ENCODE data around the gene AFMID.

The AFMID gene

DNA sequence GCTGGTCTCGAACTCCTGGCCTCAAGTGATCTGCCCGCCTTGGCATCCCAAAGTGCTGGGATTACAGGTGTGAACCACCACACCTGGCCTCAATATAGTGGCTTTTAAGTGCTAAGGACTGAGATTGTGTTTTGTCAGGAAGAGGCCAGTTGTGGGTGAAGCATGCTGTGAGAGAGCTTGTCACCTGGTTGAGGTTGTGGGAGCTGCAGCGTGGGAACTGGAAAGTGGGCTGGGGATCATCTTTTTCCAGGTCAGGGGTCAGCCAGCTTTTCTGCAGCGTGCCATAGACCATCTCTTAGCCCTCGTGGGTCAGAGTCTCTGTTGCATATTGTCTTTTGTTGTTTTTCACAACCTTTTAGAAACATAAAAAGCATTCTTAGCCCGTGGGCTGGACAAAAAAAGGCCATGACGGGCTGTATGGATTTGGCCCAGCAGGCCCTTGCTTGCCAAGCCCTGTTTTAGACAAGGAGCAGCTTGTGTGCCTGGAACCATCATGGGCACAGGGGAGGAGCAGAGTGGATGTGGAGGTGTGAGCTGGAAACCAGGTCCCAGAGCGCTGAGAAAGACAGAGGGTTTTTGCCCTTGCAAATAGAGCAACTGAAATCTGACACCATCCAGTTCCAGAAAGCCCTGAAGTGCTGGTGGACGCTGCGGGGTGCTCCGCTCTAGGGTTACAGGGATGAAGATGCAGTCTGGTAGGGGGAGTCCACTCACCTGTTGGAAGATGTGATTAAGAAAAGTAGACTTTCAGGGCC is 32.4 kb downstream of the AFMID start:
- no peaks in the 10 kb centered on the region for H3K9me3 ChIP-seq
- no peak for DNase-seq
- TF ChIP-seq CTCF (IDR thresholded peaks at IDR 0.05), result no peak
- no peak overlapping the region for H3K27ac ChIP-seq
- no peaks in the 10 kb centered on the region for H3K36me3 ChIP-seq
- peaks cover 0 to under 1% of the 10 kb centered on the region in 2 donors for H3K27me3 ChIP-seq
- H3K4me3 ChIP-seq, result no peak overlapping the region
- intact Hi-C loops (cut with DNase I; ENCODE audit: low total_unique reads), result no loop called here
- peaks cover 0 to 1% (median under 1%) of the 10 kb centered on the region in 4 donors for H3K4me1 ChIP-seq

DNA sequence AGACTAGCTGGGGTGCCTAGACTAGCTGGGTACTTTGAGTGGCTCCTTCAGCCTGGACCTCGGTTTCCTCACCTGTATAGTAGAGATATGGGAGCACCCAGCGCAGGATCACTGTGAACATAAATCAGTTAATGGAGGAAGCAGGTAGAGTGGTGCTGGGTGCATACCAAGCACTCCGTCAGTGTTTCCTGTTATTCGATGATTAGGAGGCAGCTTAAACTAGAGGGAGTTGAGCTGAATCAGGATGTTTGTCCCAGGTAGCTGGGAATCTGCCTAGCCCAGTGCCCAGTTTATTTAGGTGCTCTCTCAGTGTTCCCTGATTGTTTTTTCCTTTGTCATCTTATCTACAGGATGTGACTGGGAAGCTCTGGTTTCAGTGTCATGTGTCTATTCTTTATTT is 35.9 kb downstream of the AFMID start:
- intact Hi-C loops (cut with DNase I; ENCODE audit: low total_unique reads), result no loop called here
- DNase-seq, result no peak

GRCh38 chr17:78223765-78224164 is 36.6 kb downstream of the AFMID start:
- DNase-seq, result no peak
- Histone ChIP-seq H3K36me3 (no peaks in the 10 kb centered on the region), H3K27ac (no peak overlapping the region), H3K9me3 (no peaks in the 10 kb centered on the region), H3K4me1 (no peaks in the 10 kb centered on the region), H3K27me3 (no peaks in the 10 kb centered on the region), H3K4me3 (no peak overlapping the region)
- TF ChIP-seq CTCF (IDR thresholded peaks at IDR 0.05), result no peak
- intact Hi-C loops (cut with DNase I; ENCODE audit: low total_unique reads), result no loop called here

More for the DNA sequence above, 35.9 kb downstream of the AFMID start:
- Histone ChIP-seq H3K36me3 (no peaks in the 10 kb centered on the region), H3K27me3 (no peaks in the 10 kb centered on the region), H3K9me3 (no peaks in the 10 kb centered on the region), H3K4me3 (no peak overlapping the region), H3K4me1 (no peaks in the 10 kb centered on the region), H3K27ac (no peak overlapping the region)
- no peak for TF ChIP-seq CTCF (IDR thresholded peaks at IDR 0.05)

- no peaks in the 10 kb centered on the region for H3K9me3 ChIP-seq
- no peaks in the 10 kb centered on the region for H3K4me1 ChIP-seq
- no peak overlapping the region for H3K27ac ChIP-seq
- no peak for TF ChIP-seq CTCF (IDR thresholded peaks at IDR 0.05)
- H3K4me3 ChIP-seq, result no peak overlapping the region
- H3K27me3 ChIP-seq, result no peaks in the 10 kb centered on the region
- H3K36me3 ChIP-seq, result no peaks in the 10 kb centered on the region
- no peak for DNase-seq
- intact Hi-C loops (cut with DNase I; ENCODE audit: low total_unique reads), result no loop called here
Observed at GRCh38 chr17:78224231-78225087, 37.3 kb downstream of the AFMID start.

GRCh38 chr17:78225088-78225865 is 38.1 kb downstream of the AFMID start:
- no peak for DNase-seq
- no peak for TF ChIP-seq CTCF (IDR thresholded peaks at IDR 0.05)
- Histone ChIP-seq H3K4me1 (no peaks in the 10 kb centered on the region), H3K36me3 (no peaks in the 10 kb centered on the region), H3K27me3 (peaks cover 0 to 5% of the 10 kb centered on the region in 2 donors), H3K27ac (no peak overlapping the region), H3K4me3 (no peak overlapping the region), H3K9me3 (no peaks in the 10 kb centered on the region)
- intact Hi-C loops (cut with DNase I; ENCODE audit: low total_unique reads), result no loop called here

Data from tibial artery (tissue), 4 donors.